Epidermal melanocyte (primary cell): Measurements from ENCODE around the gene OGN.
"Not testable (repeated sequence)": the region's sequence is repeated elsewhere in the genome, so short reads cannot be mapped to it uniquely, and the experiment has no call there.

Experiments used
- DNase-seq: peaks from one replicate; pipeline ENCODE4 v3.0.0; 2011; ENCODE audit warnings: low spot score; ENCODE audit not compliant: insufficient read length

The OGN gene, protein sequence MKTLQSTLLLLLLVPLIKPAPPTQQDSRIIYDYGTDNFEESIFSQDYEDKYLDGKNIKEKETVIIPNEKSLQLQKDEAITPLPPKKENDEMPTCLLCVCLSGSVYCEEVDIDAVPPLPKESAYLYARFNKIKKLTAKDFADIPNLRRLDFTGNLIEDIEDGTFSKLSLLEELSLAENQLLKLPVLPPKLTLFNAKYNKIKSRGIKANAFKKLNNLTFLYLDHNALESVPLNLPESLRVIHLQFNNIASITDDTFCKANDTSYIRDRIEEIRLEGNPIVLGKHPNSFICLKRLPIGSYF

DNA sequence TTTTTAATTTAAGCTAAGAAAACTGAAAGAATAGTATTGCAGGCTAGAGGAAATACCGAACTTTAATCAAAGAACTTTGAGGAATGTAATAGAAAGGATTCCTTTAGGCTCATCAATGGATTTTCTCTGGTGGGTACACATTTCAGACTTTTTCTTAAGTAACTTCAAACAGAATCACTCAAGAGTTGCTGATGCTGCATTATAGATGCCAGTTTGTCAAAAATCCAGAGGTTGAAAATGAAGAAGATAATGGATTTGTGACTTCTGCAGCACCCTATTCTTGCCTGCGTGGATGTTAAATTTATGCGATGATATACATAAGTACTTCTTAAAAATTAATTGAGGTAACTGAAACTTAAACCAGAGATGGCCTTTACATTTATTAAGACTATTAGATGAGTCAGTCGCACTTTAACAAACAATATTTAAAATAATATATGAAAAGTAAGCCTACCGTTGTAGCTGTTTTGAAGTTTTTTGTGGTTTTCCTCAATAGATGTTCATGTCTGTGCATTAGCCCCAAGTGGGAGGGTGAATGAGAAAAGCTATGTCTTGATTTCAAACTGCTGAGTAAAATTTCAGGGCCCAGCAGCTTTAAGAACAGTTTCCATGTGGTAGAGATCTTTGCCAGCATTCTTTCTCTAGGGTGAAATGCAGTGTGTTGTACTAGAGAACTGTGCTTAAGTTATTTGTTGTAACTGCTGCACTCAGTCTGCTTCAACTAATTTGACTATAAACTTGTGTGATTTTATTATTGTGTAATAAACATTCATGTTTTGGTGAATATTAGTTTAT, at the start of gene OGN:
TSS of gene OGN (minus strand) at position 537 of the 795 bp plus-strand sequence. CDS start 1,171 bp downstream, outside the sequence.
- no peak for DNase-seq

DNA sequence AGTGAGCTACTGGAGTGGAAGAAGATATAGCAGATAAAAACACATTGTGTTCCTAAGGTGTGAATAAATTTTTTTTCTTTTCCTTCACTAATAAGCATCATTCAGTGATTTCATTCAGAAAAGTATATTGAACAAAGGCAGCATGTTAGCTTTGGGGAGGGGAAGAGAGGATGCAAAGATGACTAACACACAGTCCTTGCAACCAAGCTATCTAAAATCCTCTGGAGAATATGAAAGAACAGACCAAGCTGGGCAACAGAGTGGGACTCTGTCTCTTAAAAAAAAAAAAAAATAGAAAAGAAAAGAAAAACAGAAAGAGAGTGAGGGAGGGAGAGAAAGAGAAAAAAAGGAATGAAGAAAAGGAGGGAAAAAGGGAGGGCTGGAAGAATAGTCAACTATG, 42.2 kb upstream of the OGN start:
- no peak for DNase-seq

DNA sequence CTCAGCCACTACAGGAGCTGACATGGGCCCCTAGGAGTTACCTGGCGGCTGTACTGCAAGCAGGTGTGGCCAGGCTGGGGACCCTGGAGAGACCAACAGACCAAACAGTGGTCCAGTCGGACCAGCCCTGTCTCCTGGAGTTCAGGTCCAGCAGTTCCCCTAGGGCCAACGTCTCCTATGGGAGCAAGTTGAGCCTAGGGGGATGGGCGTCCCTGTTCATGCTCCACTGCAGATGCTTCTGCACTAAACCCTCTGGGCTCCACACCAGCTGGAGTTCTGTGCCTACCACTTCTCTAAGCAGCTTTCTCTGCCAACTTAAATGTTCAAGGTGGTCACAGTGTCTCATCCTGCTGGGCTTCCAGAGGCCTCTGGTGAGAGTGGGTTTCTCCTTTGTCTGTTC, 40.5 kb upstream of the OGN start:
- DNase-seq, result no peak

DNA sequence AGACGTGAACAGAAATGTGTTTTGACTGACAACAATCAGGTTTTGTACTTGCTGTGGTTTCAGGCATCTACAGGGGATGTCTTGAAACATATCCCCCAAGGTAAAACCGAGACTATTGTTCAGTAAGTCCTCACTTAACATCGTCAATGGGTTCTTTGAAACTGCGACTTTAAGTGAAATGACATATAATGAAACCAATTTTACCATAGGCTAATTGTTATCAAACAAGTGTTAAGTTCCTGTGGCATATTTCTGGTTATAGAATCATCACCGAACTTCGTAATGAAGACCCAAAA, 36.3 kb upstream of the OGN start:
- no peak for DNase-seq

DNA sequence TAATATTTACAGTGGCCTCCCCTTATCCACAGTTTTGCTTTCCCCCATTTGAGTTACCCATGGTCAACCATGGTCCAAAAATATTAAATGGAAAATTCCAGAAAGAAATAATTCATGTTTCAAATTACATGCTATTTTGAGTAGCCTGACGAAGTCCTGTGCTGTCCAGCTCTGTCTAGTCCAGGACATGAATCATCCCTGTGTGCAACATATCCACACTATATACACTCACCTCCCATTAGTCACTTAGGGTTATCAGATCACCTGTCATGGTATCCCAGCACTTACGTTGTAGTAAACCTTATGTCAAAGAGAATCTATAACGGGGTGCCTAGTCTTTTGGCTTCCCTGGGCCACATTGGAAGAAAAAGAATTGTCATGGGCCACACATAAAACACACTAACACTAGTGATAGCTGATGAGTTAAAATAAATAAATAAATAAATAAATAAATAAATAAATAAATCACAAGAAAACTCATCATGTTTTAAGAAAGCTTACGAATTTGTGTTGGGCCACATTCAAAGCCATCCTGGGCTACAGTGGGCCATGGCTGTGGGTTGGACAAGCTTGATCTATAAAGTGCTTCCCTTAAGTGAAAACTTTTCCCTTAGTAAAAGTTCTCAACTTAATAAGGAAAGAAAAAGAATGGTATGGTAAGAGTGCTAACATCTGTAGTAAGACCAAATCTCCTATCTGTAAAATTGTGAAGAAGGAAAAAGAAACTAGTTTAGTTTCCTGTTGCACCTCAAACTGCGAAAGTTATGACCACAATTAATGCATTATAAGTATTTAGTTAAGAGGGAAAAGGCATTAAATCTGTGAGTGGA, 35.8 kb upstream of the OGN start:
- no peak for DNase-seq

DNA sequence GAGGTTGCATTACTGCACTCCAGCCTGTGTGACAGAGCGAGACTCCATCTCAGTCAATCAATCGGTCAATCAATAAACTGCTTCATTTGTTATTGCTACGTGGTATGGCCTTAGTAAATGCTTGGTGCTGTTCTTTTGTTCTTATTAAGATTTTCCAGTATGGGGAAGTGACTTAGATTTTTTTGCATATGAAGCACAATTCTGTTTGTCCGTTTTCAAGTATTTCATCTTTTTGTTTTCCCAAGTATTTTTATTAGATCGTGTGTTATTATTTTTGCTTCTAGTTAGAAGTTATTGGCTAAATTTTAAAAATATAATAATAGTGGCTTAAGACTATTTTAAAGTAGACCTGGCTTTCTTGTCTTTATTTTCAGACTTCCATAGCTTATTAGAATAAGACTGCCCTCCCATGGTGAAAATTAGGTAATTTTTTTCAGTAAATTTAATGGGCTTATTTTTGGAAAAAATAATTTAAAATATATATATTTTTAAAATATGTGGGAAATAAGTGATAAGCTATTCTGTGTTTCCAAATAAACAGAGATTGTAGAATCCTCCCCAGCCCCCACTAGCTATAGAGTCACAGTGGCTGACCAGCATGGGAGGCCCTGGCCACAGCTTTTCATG, 34.6 kb upstream of the OGN start:
- DNase-seq, result peak; percentile 26

DNA sequence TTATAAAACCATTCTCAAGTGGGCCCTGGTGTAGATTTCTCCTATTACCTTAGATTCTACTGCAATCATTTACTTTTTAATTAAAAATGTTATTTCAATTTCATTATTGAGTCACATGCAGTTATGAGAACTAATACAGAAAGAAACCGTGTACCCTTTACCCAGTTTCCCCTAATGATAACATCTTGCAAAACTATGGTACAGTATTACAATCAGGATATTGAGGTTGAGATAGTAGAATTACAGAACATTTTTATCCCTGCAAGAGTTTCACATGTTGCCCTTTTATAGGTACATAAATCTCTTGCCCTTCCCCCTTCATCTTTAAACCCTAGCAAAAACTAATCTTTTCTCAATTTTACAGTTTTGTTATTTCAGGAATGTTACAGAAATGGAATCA, 30.9 kb upstream of the OGN start:
- no peak for DNase-seq

DNA sequence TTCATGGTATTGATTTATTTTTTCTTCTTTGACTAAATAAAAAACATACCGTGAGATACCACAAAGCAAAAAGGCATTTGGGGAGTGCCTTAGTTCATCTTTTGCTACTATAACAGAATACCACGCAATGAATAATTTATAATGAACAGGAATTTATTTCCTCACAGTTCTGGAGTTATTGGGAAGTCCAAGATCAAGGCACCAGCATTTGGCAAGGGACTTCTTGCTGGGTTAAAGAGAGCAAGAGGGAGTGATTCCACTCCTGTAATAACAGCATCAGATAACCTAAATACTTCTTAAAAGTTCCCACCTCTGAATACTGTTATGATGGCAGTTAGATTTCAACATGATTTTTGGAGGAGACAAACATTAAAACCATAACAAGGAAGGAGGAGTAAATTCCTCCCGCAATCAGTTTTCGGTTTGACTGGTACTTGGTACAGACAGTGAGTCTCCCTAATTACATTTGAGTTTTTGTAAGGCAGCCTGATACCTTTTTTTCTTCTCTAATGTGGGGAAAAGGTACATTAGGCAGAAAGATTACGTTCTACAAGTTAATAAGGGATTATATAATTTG, 28.7 kb upstream of the OGN start:
- no peak for DNase-seq

DNA sequence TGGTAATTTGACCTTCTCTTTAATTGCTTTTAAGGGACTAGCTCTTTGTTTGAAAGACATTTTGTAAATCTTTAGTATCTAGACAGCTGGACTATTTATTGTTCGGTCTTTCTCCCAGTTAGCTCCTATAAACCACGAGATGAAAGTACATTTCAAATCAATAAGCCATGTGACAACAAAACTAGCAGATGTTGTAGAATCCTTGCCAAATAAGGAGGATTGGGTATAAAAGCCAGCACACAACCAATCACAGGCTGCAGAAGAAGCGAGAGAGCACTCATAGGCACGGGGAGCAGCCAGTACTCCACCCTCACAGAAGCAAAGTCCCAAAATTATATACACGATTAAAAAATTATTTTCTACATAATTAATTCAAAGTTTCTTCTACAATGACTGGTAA, 28.0 kb upstream of the OGN start:
- no peak for DNase-seq

DNA sequence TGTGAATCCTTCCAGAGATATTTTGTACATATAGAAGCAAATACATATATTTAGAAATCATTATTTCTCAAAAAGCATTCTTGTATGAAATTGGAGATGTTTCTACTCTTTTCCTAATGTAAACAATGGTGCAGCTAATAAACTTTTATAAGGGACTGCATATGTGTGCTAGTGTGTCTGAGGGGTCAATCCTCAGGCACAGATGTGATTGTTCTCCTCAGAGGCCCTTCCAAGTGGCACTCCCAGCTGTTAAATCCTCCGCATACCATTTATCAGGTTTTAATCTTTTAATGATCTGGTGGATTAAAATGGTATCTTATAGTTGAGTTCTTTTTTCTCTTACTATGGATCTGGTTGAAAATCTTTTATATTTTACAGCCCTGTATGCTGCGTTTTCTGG, 25.5 kb upstream of the OGN start:
- no peak for DNase-seq

DNA sequence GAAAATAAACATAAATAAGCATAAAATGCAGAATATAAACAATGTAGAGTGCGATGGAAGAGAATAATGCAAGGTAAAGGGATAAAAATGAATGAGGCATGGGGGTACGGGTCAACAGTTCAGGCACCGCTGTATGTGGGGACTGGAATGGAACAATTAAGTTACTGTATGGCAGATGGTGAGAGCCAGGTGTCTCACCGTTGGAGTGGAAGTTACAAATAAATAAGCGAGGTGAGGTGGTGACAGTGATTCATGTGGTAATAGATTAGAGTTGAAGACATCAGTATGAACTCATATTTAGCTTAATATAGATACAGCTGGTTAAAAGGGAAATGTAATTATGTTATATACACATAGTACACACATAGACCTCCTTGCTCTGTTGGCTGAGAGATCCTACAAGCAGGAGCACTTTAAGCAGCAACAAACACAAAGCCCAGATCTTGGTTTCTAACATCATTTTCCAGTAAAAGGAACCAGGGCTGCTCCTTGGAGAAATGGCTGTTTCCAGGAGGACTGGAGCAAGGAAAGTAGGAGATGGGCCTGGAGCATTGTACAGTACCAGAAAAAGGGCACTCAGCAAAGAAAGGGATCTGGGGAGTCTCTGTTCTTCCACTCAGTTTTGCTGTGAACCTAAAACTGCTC, 22.2 kb upstream of the OGN start:
- DNase-seq, result no peak

DNA sequence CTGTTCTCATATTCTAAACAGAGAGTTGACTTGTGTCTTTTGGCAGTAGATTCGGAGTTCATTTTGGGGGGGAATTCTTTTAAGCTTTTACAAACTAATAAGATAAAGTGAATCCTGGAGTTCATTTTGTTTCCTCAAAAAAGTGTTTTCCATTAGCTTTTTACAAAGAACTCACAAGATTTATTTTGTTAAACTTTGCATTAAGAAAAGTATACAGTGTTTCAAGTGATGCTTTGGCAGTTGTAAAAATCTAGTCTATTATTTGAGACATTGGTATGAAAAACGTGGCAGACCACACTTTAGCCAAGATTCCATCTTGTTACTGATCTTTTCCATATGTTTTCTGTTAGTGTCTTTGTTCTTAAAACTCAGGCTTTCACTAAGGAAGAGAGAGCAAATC, 21.1 kb upstream of the OGN start:
- no peak for DNase-seq

DNA sequence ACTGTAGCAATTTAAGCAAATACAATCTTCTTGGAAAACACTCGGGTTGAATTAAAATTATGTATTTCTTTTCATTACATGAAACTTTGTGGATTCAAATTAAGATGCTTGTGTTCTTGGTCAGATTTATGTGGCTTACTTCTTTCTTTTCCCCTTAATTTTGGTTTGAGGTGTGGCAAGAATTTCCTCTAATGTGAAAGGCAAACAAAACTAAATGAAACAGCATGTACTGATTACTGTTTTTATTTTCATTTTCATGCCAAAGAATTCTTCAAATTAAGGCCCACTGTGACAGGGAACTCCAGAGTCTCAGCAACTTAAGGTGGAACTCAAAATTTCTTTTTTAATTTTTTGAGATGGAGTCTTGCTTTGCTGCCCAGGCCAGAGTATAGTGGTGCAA, 20.0 kb upstream of the OGN start, which contains the start of gene OMD:
TSS of gene OMD (minus strand) at position 132 of the 400 bp plus-strand sequence. CDS start 6,913 bp downstream, outside the sequence.
- no peak for DNase-seq

DNA sequence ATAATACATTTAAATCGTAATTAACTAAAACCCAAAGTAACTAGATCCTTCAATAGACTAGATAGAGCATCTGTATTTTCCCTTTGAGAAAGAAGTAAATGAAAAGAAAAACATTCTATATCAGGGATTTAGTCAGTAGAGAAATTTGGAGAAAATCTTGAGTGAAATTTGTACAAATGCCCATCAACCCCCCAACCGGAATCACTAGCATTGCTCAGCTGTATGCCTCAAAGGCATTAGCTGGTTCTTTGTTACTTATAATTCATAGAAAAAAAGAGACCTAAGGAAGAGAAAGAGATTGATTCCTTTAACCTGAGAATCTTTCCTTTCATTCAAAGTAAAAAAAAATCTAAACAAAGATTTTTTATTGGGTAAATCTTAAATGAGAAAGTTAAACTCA, 19.2 kb upstream of the OGN start:
- no peak for DNase-seq

DNA sequence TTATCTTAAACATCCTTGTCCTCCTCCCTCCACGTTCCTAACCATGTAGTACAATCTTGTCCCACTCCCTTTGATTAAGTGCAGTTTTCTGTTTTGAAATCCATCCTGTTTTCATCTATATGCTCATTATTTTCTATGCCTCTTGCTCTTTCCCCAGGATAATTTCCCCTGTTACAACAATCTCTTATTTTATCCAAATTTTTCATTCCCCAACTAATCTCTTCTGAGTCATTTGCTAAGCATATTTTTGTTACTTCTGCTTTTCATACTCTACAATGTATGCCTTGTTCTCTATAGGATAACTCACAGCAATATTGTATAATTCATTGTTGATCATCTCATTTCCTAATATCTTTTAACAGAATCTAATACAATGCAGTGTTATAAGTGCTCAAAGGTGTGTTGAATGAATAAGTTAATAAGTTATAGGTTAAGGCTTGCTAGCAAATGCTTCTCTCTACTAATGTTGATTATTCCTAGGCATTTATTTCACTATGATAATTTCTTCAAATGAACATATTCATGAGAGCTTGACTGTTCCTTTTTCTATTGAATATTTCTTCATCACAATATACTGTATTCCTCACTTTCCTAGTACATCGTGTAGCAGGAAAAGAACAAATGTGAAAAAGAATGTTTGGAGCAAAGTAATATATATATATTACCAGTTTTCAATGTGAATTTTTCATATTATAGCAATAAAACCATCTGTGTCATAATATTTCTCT, 18.4 kb upstream of the OGN start:
- DNase-seq, result no peak

DNA sequence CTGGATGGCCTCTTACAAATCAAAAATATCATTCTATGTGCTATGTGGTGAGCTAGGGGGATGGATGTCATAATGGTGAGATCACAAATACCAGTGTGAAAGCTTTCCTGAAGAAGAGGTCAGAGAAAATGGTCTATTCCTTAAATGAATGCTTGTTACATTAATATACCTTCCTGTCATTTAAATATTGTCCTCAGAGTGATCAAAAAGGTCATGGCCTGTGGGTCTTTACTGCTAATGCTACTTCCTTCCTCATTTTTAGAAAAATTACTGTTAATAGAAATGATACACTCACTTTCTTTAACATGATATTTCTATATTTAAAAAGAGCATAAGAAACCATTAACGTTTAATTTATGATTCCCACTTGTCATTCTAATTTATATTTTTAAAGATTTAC, 10.2 kb upstream of the OGN start:
- DNase-seq, result no peak

DNA sequence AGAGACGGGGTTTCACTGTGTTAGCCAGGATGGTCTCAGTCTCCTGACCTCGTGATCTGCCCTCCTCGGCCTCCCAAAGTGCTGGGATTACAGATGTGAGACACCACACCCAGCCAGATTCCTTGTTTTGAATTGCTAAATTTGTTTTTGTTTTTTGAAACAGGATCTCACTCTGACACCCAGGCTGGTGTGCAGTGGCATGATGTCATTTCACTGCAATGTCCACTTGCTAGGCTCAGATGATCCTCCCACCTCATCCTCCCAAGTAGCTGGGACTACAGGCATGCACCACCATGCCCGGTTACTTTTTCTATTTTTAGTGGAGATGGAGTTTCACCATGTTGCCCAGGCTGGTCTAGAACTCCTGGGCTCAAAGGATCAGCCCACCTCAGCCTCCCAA, 6.8 kb upstream of the OGN start:
- not testable (repeated sequence) for DNase-seq

DNA sequence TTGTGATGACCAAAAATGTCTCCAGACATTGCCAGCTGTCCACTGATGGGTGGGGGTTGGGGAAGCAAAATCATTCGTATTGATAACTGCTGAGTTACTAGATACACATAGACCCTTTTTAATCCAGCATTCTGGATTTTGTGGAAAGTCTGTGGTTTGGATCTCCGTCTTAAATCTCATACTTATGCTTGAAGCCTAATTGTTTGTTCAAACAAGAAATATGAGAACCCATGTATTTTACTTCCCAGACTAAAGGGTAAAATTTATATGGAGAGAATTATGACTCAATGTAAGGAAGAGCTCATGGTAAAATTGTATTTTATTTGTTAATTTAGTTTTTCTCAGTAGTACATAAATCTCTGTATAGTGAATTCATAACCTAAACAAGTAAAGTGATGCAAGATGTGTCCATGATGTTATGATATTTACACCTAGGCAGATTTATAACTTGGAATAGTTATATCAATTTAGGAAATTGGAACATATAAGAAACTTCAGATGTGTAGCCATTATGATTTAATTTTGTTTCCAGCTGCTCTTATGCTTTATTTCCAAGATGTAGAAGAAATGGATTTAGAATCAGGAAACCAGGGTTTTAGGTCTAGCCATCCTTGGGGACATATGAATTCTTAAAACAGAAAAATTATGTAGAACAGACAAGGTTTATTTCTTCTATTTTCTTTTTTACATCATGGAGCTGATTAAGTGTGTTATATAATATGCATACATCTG, 4.5 kb upstream of the OGN start:
- DNase-seq, result no peak

DNA sequence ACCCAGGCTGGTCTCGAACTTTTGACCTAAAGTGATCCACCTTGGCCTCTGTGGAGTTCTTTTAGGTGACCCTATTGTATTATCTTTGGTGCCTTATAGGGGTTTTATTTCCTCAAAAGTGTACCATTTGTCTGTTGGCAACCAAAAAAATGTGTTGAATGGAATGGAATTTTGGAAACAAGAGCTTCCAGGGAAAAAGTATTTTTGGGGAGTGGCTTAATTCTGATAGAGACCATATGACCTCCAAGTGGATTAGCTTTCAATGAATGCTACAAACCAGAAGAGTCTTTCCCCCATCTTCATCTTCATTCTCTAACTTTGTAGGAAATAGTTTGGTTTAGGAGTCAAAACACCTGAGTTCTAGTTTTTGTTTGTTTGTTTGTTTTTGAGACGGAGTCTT, 3.4 kb upstream of the OGN start:
- no peak for DNase-seq

DNA sequence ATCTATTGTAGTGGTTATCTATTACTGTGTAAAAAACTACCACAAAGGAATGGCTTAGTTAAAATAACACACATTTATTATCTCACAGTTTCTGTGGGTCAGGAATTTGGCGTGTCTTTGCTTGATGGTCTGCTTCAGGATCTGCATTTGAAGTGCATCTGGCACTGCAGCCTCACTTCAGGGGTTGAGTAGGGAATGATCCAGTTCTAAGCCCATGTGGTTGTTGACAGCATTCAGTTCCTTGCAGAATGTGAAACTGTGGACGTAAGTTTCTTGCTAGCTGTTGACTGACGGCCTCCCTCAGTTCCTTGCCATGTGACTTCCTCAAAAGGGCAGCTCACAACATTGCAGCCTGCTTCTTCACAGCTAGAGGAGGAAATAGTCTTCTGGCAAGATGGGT, 2.1 kb upstream of the OGN start:
- no peak for DNase-seq
